ENCODE data around the gene RBPJ. TPM values are rescaled to one million over a fixed set of nuclear protein-coding genes. Genes with fewer than 3 reads are reported as not detected.

The RBPJ gene
- total RNA-seq, 2 donors from 2014 or later = 71.1 to 78.0 TPM

- TF ChIP-seq, protein P1, sequence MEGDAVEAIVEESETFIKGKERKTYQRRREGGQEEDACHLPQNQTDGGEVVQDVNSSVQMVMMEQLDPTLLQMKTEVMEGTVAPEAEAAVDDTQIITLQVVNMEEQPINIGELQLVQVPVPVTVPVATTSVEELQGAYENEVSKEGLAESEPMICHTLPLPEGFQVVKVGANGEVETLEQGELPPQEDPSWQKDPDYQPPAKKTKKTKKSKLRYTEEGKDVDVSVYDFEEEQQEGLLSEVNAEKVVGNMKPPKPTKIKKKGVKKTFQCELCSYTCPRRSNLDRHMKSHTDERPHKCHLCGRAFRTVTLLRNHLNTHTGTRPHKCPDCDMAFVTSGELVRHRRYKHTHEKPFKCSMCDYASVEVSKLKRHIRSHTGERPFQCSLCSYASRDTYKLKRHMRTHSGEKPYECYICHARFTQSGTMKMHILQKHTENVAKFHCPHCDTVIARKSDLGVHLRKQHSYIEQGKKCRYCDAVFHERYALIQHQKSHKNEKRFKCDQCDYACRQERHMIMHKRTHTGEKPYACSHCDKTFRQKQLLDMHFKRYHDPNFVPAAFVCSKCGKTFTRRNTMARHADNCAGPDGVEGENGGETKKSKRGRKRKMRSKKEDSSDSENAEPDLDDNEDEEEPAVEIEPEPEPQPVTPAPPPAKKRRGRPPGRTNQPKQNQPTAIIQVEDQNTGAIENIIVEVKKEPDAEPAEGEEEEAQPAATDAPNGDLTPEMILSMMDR (conservative IDR thresholded peaks at IDR 0.05) = no peak
- Histone ChIP-seq H3K27me3 (ENCODE audit: control insufficient read depth, insufficient read depth, low read length, poor library complexity, severe bottlenecking) (no peaks in the 10 kb centered on the region), H3K36me3 (ENCODE audit: control insufficient read depth, insufficient read depth, low read length) (no peaks in the 10 kb centered on the region), H3K9me3 (ENCODE audit: control insufficient read depth, low read length) (no peaks in the 10 kb centered on the region), H3K27ac (ENCODE audit: low read depth, low read length) (no peak overlapping the region), H3K9ac (ENCODE audit: extremely low read depth, low read length, poor library complexity, severe bottlenecking) (no peak overlapping the region), H3K4me1 (ENCODE audit: control insufficient read depth, insufficient read depth, low read length) (peaks cover 19% of the 10 kb centered on the region), H3K4me3 (ENCODE audit: low read length) (no peak overlapping the region)
- 69% methylated on average over 5 of the region's 5 CpGs; no CpG with 5 or more reads in 1 of the 2 experiments for WGBS, 2 experiments (ENCODE audit: insufficient coverage in 1 of 2, insufficient read length in 1 of 2)
- Mint-ChIP-seq H3K9me3 (no peaks in the 10 kb centered on the region), H3K4me1 (peaks cover 41% of the 10 kb centered on the region), H3K36me3 (ENCODE audit: low read depth) (peaks cover 2% of the 10 kb centered on the region), H3K4me3 (no peak overlapping the region), H3K27me3 (ENCODE audit: insufficient read depth) (no peaks in the 10 kb centered on the region), H3K27ac (no peak overlapping the region)
- no peak for DNase-seq
These were observed 51.8 kb downstream of the RBPJ start for GRCh38 chr4:26372525-26373172.

- no peak overlapping the region for H3K27ac ChIP-seq (ENCODE audit: low read depth, low read length)
- H3K9ac ChIP-seq (ENCODE audit: extremely low read depth, low read length, poor library complexity, severe bottlenecking) = no peak overlapping the region
- peaks cover 1% of the 10 kb centered on the region for H3K36me3 Mint-ChIP-seq (ENCODE audit: low read depth)
- H3K27me3 ChIP-seq (ENCODE audit: control insufficient read depth, insufficient read depth, low read length, poor library complexity, severe bottlenecking) = no peaks in the 10 kb centered on the region
- no peaks in the 10 kb centered on the region for H3K9me3 Mint-ChIP-seq
- H3K4me3 Mint-ChIP-seq = no peak overlapping the region
- peaks cover 23% of the 10 kb centered on the region for H3K4me1 Mint-ChIP-seq
- peaks cover 8% of the 10 kb centered on the region for H3K4me1 ChIP-seq (ENCODE audit: control insufficient read depth, insufficient read depth, low read length)
- no peaks in the 10 kb centered on the region for H3K36me3 ChIP-seq (ENCODE audit: control insufficient read depth, insufficient read depth, low read length)
- TF ChIP-seq, protein P1 (conservative IDR thresholded peaks at IDR 0.05) = no peak
- WGBS, 2 experiments (ENCODE audit: insufficient coverage in 1 of 2, insufficient read length in 1 of 2) = 95 to 100% methylated on average over 5 to 6 of the region's 6 CpGs
- H3K9me3 ChIP-seq (ENCODE audit: control insufficient read depth, low read length) = no peaks in the 10 kb centered on the region
- no peak for DNase-seq
- no peak overlapping the region for H3K27ac Mint-ChIP-seq
- no peak overlapping the region for H3K4me3 ChIP-seq (ENCODE audit: low read length)
- H3K27me3 Mint-ChIP-seq (ENCODE audit: insufficient read depth) = no peaks in the 10 kb centered on the region
These were observed 54.7 kb downstream of the RBPJ start for GRCh38 chr4:26375551-26375950.

GRCh38 chr4:26377328-26378311, 56.8 kb downstream of the RBPJ start:
- Histone ChIP-seq H3K9me3 (ENCODE audit: control insufficient read depth, low read length) (no peaks in the 10 kb centered on the region), H3K4me1 (ENCODE audit: control insufficient read depth, insufficient read depth, low read length) (peaks cover under 1% of the 10 kb centered on the region), H3K4me3 (ENCODE audit: low read length) (no peak overlapping the region), H3K27me3 (ENCODE audit: control insufficient read depth, insufficient read depth, low read length, poor library complexity, severe bottlenecking) (no peaks in the 10 kb centered on the region), H3K27ac (ENCODE audit: low read depth, low read length) (no peak overlapping the region), H3K9ac (ENCODE audit: extremely low read depth, low read length, poor library complexity, severe bottlenecking) (no peak overlapping the region), H3K36me3 (ENCODE audit: control insufficient read depth, insufficient read depth, low read length) (no peaks in the 10 kb centered on the region)
- TF ChIP-seq, protein P1 (conservative IDR thresholded peaks at IDR 0.05) = no peak
- Mint-ChIP-seq H3K4me3 (no peak overlapping the region), H3K27me3 (ENCODE audit: insufficient read depth) (no peaks in the 10 kb centered on the region), H3K4me1 (peaks cover 14% of the 10 kb centered on the region), H3K9me3 (no peaks in the 10 kb centered on the region), H3K27ac (peak overlapping the region; percentile 24), H3K36me3 (ENCODE audit: low read depth) (no peaks in the 10 kb centered on the region)
- DNase-seq = no peak
- WGBS, 2 experiments (ENCODE audit: insufficient coverage in 1 of 2, insufficient read length in 1 of 2) = 86 to 91% methylated on average over 4 of the region's 4 CpGs

Data from endodermal cell (in vitro differentiated cells).